IPS-15b (cell line): ENCODE data around the gene PRKAG2.

ENCODE experiments used
- H3K27me3 ChIP-seq: one replicate; pipeline ENCODE4 v1.6.1; 2013; ENCODE audit warnings: low read length; ENCODE audit not compliant: control insufficient read depth, insufficient read depth
- H3K36me3 ChIP-seq: one replicate; pipeline ENCODE4 v1.6.1; 2013; ENCODE audit warnings: low read length; ENCODE audit not compliant: control insufficient read depth, insufficient read depth
- H3K4me1 ChIP-seq: one replicate; pipeline ENCODE4 v1.6.1; 2013; ENCODE audit warnings: mild to moderate bottlenecking, low read length; ENCODE audit not compliant: control insufficient read depth, insufficient read depth
- H3K4me3 ChIP-seq: one replicate; pipeline ENCODE4 v1.5.1; 2013; ENCODE audit warnings: low read depth, low read length
- H3K9ac ChIP-seq: one replicate; pipeline ENCODE4 v1.6.1; 2013; ENCODE audit warnings: low read depth, mild to moderate bottlenecking, low read length
- H3K9me3 ChIP-seq: one replicate; pipeline ENCODE4 v1.6.1; 2013; ENCODE audit warnings: mild to moderate bottlenecking, low read length; ENCODE audit not compliant: control insufficient read depth, insufficient read depth

The PRKAG2 gene

GRCh38 chr7:151674161-151674920 is 202.6 kb downstream of the PRKAG2 start:
- no peak overlapping the region for H3K9ac ChIP-seq
- no peaks in the 10 kb centered on the region for H3K36me3 ChIP-seq
- H3K9me3 ChIP-seq, result no peaks in the 10 kb centered on the region
- no peaks in the 10 kb centered on the region for H3K4me1 ChIP-seq
- H3K4me3 ChIP-seq, result no peak overlapping the region
- H3K27me3 ChIP-seq, result no peaks in the 10 kb centered on the region

GRCh38 chr7:151673216-151673615 is 203.7 kb downstream of the PRKAG2 start:
- Histone ChIP-seq H3K9ac (no peak overlapping the region), H3K4me1 (no peaks in the 10 kb centered on the region), H3K36me3 (no peaks in the 10 kb centered on the region), H3K4me3 (no peak overlapping the region), H3K9me3 (no peaks in the 10 kb centered on the region), H3K27me3 (no peaks in the 10 kb centered on the region)

GRCh38 chr7:151672716-151673115 is 204.2 kb downstream of the PRKAG2 start:
- no peaks in the 10 kb centered on the region for H3K4me1 ChIP-seq
- no peaks in the 10 kb centered on the region for H3K9me3 ChIP-seq
- no peak overlapping the region for H3K9ac ChIP-seq
- no peaks in the 10 kb centered on the region for H3K36me3 ChIP-seq
- no peaks in the 10 kb centered on the region for H3K27me3 ChIP-seq
- H3K4me3 ChIP-seq, result no peak overlapping the region

- H3K9ac ChIP-seq, result no peak overlapping the region
- no peak overlapping the region for H3K4me3 ChIP-seq
- H3K4me1 ChIP-seq, result no peaks in the 10 kb centered on the region
- no peaks in the 10 kb centered on the region for H3K27me3 ChIP-seq
- H3K9me3 ChIP-seq, result no peaks in the 10 kb centered on the region
- H3K36me3 ChIP-seq, result no peaks in the 10 kb centered on the region
Measured at GRCh38 chr7:151671514-151671913, 205.4 kb downstream of the PRKAG2 start.

- no peaks in the 10 kb centered on the region for H3K27me3 ChIP-seq
- no peak overlapping the region for H3K4me3 ChIP-seq
- H3K9me3 ChIP-seq, result no peaks in the 10 kb centered on the region
- H3K4me1 ChIP-seq, result no peaks in the 10 kb centered on the region
- no peak overlapping the region for H3K9ac ChIP-seq
- H3K36me3 ChIP-seq, result no peaks in the 10 kb centered on the region
Measured at GRCh38 chr7:151669762-151670161, 207.2 kb downstream of the PRKAG2 start.

- no peaks in the 10 kb centered on the region for H3K4me1 ChIP-seq
- no peaks in the 10 kb centered on the region for H3K27me3 ChIP-seq
- H3K4me3 ChIP-seq, result no peak overlapping the region
- H3K36me3 ChIP-seq, result no peaks in the 10 kb centered on the region
- no peaks in the 10 kb centered on the region for H3K9me3 ChIP-seq
- H3K9ac ChIP-seq, result no peak overlapping the region
Measured at GRCh38 chr7:151666886-151667285, 210.0 kb downstream of the PRKAG2 start.

GRCh38 chr7:151665368-151665767 is 211.5 kb downstream of the PRKAG2 start:
- H3K4me3 ChIP-seq, result no peak overlapping the region
- no peaks in the 10 kb centered on the region for H3K36me3 ChIP-seq
- no peaks in the 10 kb centered on the region for H3K4me1 ChIP-seq
- no peak overlapping the region for H3K9ac ChIP-seq
- H3K27me3 ChIP-seq, result no peaks in the 10 kb centered on the region
- no peaks in the 10 kb centered on the region for H3K9me3 ChIP-seq

- H3K27me3 ChIP-seq, result no peaks in the 10 kb centered on the region
- no peak overlapping the region for H3K4me3 ChIP-seq
- no peak overlapping the region for H3K9ac ChIP-seq
- no peaks in the 10 kb centered on the region for H3K9me3 ChIP-seq
- no peaks in the 10 kb centered on the region for H3K4me1 ChIP-seq
- H3K36me3 ChIP-seq, result no peaks in the 10 kb centered on the region
Measured at GRCh38 chr7:151664268-151664667, 212.6 kb downstream of the PRKAG2 start.

- H3K9ac ChIP-seq, result no peak overlapping the region
- H3K9me3 ChIP-seq, result no peaks in the 10 kb centered on the region
- H3K27me3 ChIP-seq, result no peaks in the 10 kb centered on the region
- no peaks in the 10 kb centered on the region for H3K4me1 ChIP-seq
- no peaks in the 10 kb centered on the region for H3K36me3 ChIP-seq
- no peak overlapping the region for H3K4me3 ChIP-seq
Measured at GRCh38 chr7:151663382-151664100, 213.4 kb downstream of the PRKAG2 start.

- Histone ChIP-seq H3K27me3 (no peaks in the 10 kb centered on the region), H3K9me3 (no peaks in the 10 kb centered on the region), H3K4me1 (no peaks in the 10 kb centered on the region), H3K4me3 (no peak overlapping the region), H3K36me3 (no peaks in the 10 kb centered on the region), H3K9ac (no peak overlapping the region)
Measured at GRCh38 chr7:151662251-151662826, 214.6 kb downstream of the PRKAG2 start.

GRCh38 chr7:151661587-151661986 is 215.3 kb downstream of the PRKAG2 start:
- H3K9ac ChIP-seq, result no peak overlapping the region
- no peaks in the 10 kb centered on the region for H3K4me1 ChIP-seq
- no peaks in the 10 kb centered on the region for H3K36me3 ChIP-seq
- H3K27me3 ChIP-seq, result no peaks in the 10 kb centered on the region
- H3K4me3 ChIP-seq, result no peak overlapping the region
- H3K9me3 ChIP-seq, result no peaks in the 10 kb centered on the region

- Histone ChIP-seq H3K9ac (no peak overlapping the region), H3K4me3 (no peak overlapping the region), H3K4me1 (no peaks in the 10 kb centered on the region), H3K9me3 (no peaks in the 10 kb centered on the region), H3K36me3 (no peaks in the 10 kb centered on the region), H3K27me3 (no peaks in the 10 kb centered on the region)
Measured at GRCh38 chr7:151660141-151660540, 216.8 kb downstream of the PRKAG2 start.
